Measurements from ENCODE around the gene DPAGT1. TPM values are rescaled to one million over a fixed set of nuclear protein-coding genes. Genes with fewer than 3 reads are reported as not detected.
"Not testable (repeated sequence)": the region's sequence is repeated elsewhere in the genome, so short reads cannot be mapped to it uniquely, and the experiment has no call there.

DPAGT1 gene
- polyA plus RNA-seq, 1 experiment: 67.4 TPM

- DNase-seq (ENCODE audit: low read depth): no peak
- Histone ChIP-seq H3K27me3 (ENCODE audit: control insufficient read depth, insufficient read depth, low read length) (peaks cover 17% of the 10 kb centered on the region), H3K4me3 (ENCODE audit: low read depth, low read length) (no peak overlapping the region), H3K36me3 (ENCODE audit: control insufficient read depth, insufficient read depth, low read length) (no peaks in the 10 kb centered on the region)
- POLR2A ChIA-PET: no interaction called here
- no peak for TF ChIP-seq CTCF (IDR thresholded peaks at IDR 0.05; ENCODE audit: insufficient read depth, low read depth, low read length)
- CTCF ChIA-PET: interaction anchor here (0.9 to 2.3 kb wide), 5 partner anchors 12 to 333 kb away, joined by 3 to 12 read pairs (median 5); partner anchors contain the start of gene DPAGT1
Measured at GRCh38 chr11:119147604-119148333, 46.1 kb upstream of the DPAGT1 start.

GRCh38 chr11:119145551-119145950 is 43.9 kb upstream of the DPAGT1 start:
- H3K27me3 ChIP-seq (ENCODE audit: control insufficient read depth, insufficient read depth, low read length): peaks cover 9% of the 10 kb centered on the region
- no peak for TF ChIP-seq CTCF (IDR thresholded peaks at IDR 0.05; ENCODE audit: insufficient read depth, low read depth, low read length)
- H3K36me3 ChIP-seq (ENCODE audit: control insufficient read depth, insufficient read depth, low read length): no peaks in the 10 kb centered on the region
- ChIA-PET POLR2A (interaction anchor here (0.6 kb wide), 1 partner anchor 24 kb away, joined by 3 read pairs; the partner anchor contains the start of gene HINFP), CTCF (interaction anchor here (0.6 to 5.3 kb wide), 27 partner anchors 9 to 234 kb away, joined by 3 to 34 read pairs (median 4); partner anchors contain the start of genes C2CD2L, CBL and DPAGT1)
- no peak overlapping the region for H3K4me3 ChIP-seq (ENCODE audit: low read depth, low read length)
- DNase-seq (ENCODE audit: low read depth): no peak

- Histone ChIP-seq H3K27me3 (ENCODE audit: control insufficient read depth, insufficient read depth, low read length) (peaks cover 3% of the 10 kb centered on the region; the same call in 1 of the 2 replicates), H3K4me3 (ENCODE audit: low read depth, low read length) (no peak overlapping the region), H3K36me3 (ENCODE audit: control insufficient read depth, insufficient read depth, low read length) (no peaks in the 10 kb centered on the region)
- CTCF ChIA-PET: interaction anchor here (0.6 to 5.3 kb wide), 26 partner anchors 10 to 236 kb away, joined by 3 to 34 read pairs (median 4); partner anchors contain the start of genes C2CD2L, CBL, DPAGT1 and USP2
- peak; percentile 83 for TF ChIP-seq CTCF (IDR thresholded peaks at IDR 0.05; ENCODE audit: insufficient read depth, low read depth, low read length)
- POLR2A ChIA-PET: interaction anchor here (0.6 kb wide), 2 partner anchors 23 to 47 kb away, joined by 3 to 7 read pairs; partner anchors contain the start of gene HINFP
- DNase-seq (ENCODE audit: low read depth): peak; percentile 16
Measured at GRCh38 chr11:119144825-119145486, 43.3 kb upstream of the DPAGT1 start.

- POLR2A ChIA-PET; H3K27me3 ChIP-seq (ENCODE audit: control insufficient read depth, insufficient read depth, low read length); H3K36me3 ChIP-seq (ENCODE audit: control insufficient read depth, insufficient read depth, low read length); DNase-seq (ENCODE audit: low read depth); H3K4me3 ChIP-seq (ENCODE audit: low read depth, low read length): not testable (repeated sequence)
- CTCF ChIA-PET: interaction anchor here (1.0 to 1.8 kb wide), 2 partner anchors 12 to 184 kb away, joined by 4 to 6 read pairs; no protein-coding TSS in a partner anchor
Measured at GRCh38 chr11:119139276-119139675, 37.6 kb upstream of the DPAGT1 start.

GRCh38 chr11:119134389-119134978 is 32.8 kb upstream of the DPAGT1 start:
- peak; percentile 58 for TF ChIP-seq CTCF (IDR thresholded peaks at IDR 0.05; ENCODE audit: insufficient read depth, low read depth, low read length)
- CTCF ChIA-PET: interaction anchor here (0.7 to 4.5 kb wide), 7 partner anchors 9 to 70 kb away, joined by 3 to 34 read pairs (median 4); partner anchors contain the start of gene HINFP
- Histone ChIP-seq H3K4me3 (ENCODE audit: low read depth, low read length) (no peak overlapping the region), H3K27me3 (ENCODE audit: control insufficient read depth, insufficient read depth, low read length) (no peaks in the 10 kb centered on the region), H3K36me3 (ENCODE audit: control insufficient read depth, insufficient read depth, low read length) (peaks cover 26% of the 10 kb centered on the region)
- POLR2A ChIA-PET: no interaction called here
- DNase-seq (ENCODE audit: low read depth): no peak
